HCT116 (cell line): ENCODE data around the gene ZNF584. TPM values are rescaled to one million over a fixed set of nuclear protein-coding genes. Genes with fewer than 3 reads are reported as not detected.

ENCODE experiments used
- ATAC-seq: fragments of 200-7000 bp; cut with Tn5 transposase; 2 replicates; pipeline ENCODE4 v1.9.1; 2020; ENCODE audit warnings: mild to moderate bottlenecking, moderate library complexity
- BruUV-seq: library from RNA; stranded (reverse); fragments of 400-500 nt; replicated peaks from 2 replicates; lab custom pipeline; 2021; lab: Mats Ljungman, UMichigan
- CTCF ChIA-PET: fragments of 300-600 bp; sonication (Branson Sonifier 250); formaldehyde crosslinking; loops from one replicate; lab custom pipeline; 2021; ENCODE audit warnings: antibody characterized with exemption; lab: Charles Lee
- POLR2A ChIA-PET: fragments of 300-600, 350-600 bp; sonication (Branson Sonifier 250); formaldehyde crosslinking; loops from one replicate; lab custom pipeline; 2021; ENCODE audit warnings: antibody characterized with exemption; lab: Charles Lee
- RAD21 ChIA-PET, 2 experiments: fragments of 300-600 bp; sonication (Branson Sonifier 250); formaldehyde crosslinking; loops; one replicate each; lab custom pipeline; 2023; ENCODE audit warnings: low total read pairs in 2 of 2; ENCODE audit not compliant: uncharacterized antibody in 2 of 2, unreplicated experiment in 2 of 2, low non-redundant PET in 1 of 2; lab: Charles Lee
- DNase-seq: peaks from one replicate; pipeline ENCODE4 v3.0.0-alpha.2; 2010; ENCODE audit warnings: low read depth, low spot score
- H2AFZ ChIP-seq: fragments of 200-600 bp; shearing (Covaris generic), sonication (generic); 2 replicates; pipeline ENCODE4 v1.6.1; 2017; ENCODE audit warnings: low read depth, mixed run types, mixed read lengths, antibody characterized with exemption, low read length; ENCODE audit not compliant: poor library complexity, severe bottlenecking
- H3K27ac ChIP-seq: 2 replicates; pipeline ENCODE4 v1.5.1; 2012; ENCODE audit warnings: low read depth, low read length
- H3K27me3 ChIP-seq: fragments of 200-600 bp; sonication (generic); 2 replicates; pipeline ENCODE4 v1.6.1; 2016; ENCODE audit warnings: mixed run types, low read length, mixed read lengths; ENCODE audit not compliant: insufficient read depth
- H3K36me3 ChIP-seq, 2 experiments: fragments of 200-500 bp in 1 of 2; fragments of 200-600 bp in 1 of 2; sonication (Bioruptor generic) in 1 of 2; sonication (generic) in 1 of 2; 2 replicates each; pipeline versions ENCODE4 v1.5.1 to v1.6.1; 2014 to 2016; ENCODE audit warnings: low read length in 2 of 2, inconsistent platforms in 1 of 2, mixed read lengths in 1 of 2, mixed run types in 1 of 2; ENCODE audit not compliant: insufficient read depth in 2 of 2, control insufficient read depth in 1 of 2
- H3K4me1 ChIP-seq, 2 experiments: fragments of 200-600 bp in 1 of 2; sonication (generic) in 1 of 2; 2 replicates each; pipeline versions ENCODE4 v1.5.1 to v1.6.1; 2012 to 2017; ENCODE audit warnings: low read length in 2 of 2, inconsistent platforms in 1 of 2, mild to moderate bottlenecking in 1 of 2, mixed read lengths in 1 of 2, mixed run types in 1 of 2, moderate library complexity in 1 of 2; ENCODE audit not compliant: insufficient read depth in 2 of 2, control insufficient read depth in 1 of 2
- H3K4me2 ChIP-seq: fragments of 200-600 bp; sonication (generic); 2 replicates; pipeline ENCODE4 v1.6.1; 2017; ENCODE audit warnings: mixed run types, low read length, mixed read lengths
- H3K4me3 ChIP-seq, 2 experiments: fragments of 200-600 bp in 1 of 2; sonication (generic) in 1 of 2; replicated peaks in 1 of 2; 2 replicates each; pipeline ENCODE4 v1.5.1; 2011 to 2016; ENCODE audit warnings: low read length in 2 of 2, control low read depth in 1 of 2, low read depth in 1 of 2, mild to moderate bottlenecking in 1 of 2, mixed read lengths in 1 of 2, mixed run types in 1 of 2
- H3K79me2 ChIP-seq: fragments of 200-600 bp; sonication (generic); 2 replicates; pipeline ENCODE4 v1.6.1; 2017; ENCODE audit warnings: mild to moderate bottlenecking, mixed run types, low read length, moderate library complexity, mixed read lengths; ENCODE audit not compliant: insufficient read depth
- H3K9ac ChIP-seq: fragments of 200-600 bp; sonication (generic); 2 replicates; pipeline ENCODE4 v1.6.1; 2016; ENCODE audit warnings: low read length, mixed read lengths
- H3K9me2 ChIP-seq: fragments of 200-600 bp; sonication (generic), shearing (Covaris generic); 2 replicates; pipeline ENCODE4 v1.6.1; 2017; ENCODE audit warnings: mixed run types, mild to moderate bottlenecking, moderate library complexity; ENCODE audit not compliant: insufficient read depth
- H3K9me3 ChIP-seq, 2 experiments: fragments of 200-500 bp in 1 of 2; fragments of 200-600 bp in 1 of 2; sonication (Bioruptor generic) in 1 of 2; sonication (generic) in 1 of 2; 2 replicates each; pipeline ENCODE4 v1.6.1; 2014 to 2017; ENCODE audit warnings: low read length in 2 of 2, mixed read lengths in 2 of 2, inconsistent platforms in 1 of 2, low read depth in 1 of 2, mild to moderate bottlenecking in 1 of 2, mixed run types in 1 of 2, moderate library complexity in 1 of 2; ENCODE audit not compliant: control insufficient read depth in 1 of 2, insufficient read depth in 1 of 2
- H4K20me1 ChIP-seq: fragments of 200-600 bp; sonication (generic), shearing (Covaris generic); 2 replicates; pipeline ENCODE4 v1.6.1; 2017; ENCODE audit warnings: mixed run types, mild to moderate bottlenecking, moderate library complexity; ENCODE audit not compliant: insufficient read depth
- CBX3 ChIP-seq: IDR thresholded peaks from 2 replicates; pipeline ENCODE4 v1.6.1; 2012; ENCODE audit warnings: low read depth
- POLR2AphosphoS5 ChIP-seq: IDR thresholded peaks from 2 replicates; pipeline ENCODE4 v1.6.1; 2011; ENCODE audit warnings: mild to moderate bottlenecking, low read depth, low read length, moderate library complexity
- RAD21 ChIP-seq: IDR thresholded peaks from 2 replicates; pipeline ENCODE4 v1.6.1; 2012; ENCODE audit warnings: low read depth, mild to moderate bottlenecking
- TCF7L2 ChIP-seq: IDR thresholded peaks from 2 replicates; pipeline ENCODE4 v1.7.0; 2011; ENCODE audit warnings: borderline replicate concordance, inconsistent platforms; ENCODE audit not compliant: insufficient read depth, insufficient read length; ENCODE audit errors: extremely low read depth
- intact Hi-C: fragments of 100-400 bp; cut with micrococcal nuclease; formaldehyde crosslinking; loops from 2 replicates; pipeline ENCODE4 v1.10.0; 2022
- total RNA-seq: library from RNA; stranded (reverse); gene quantifications from one replicate; pipeline ENCODE4 v1.2.1, GENCODE V29; 2021; ENCODE audit not compliant: unreplicated experiment
- TF ChIP-seq, protein P1 (sequence below): IDR thresholded peaks from 2 replicates; pipeline ENCODE4 v1.6.1; 2012
- TF ChIP-seq, protein P2 (sequence below): IDR thresholded peaks from 2 replicates; pipeline ENCODE4 v1.6.1; 2012; ENCODE audit warnings: low read depth

Gene ZNF584
- total RNA-seq, 1 experiment from 2014 or later = 25.8 TPM

DNA sequence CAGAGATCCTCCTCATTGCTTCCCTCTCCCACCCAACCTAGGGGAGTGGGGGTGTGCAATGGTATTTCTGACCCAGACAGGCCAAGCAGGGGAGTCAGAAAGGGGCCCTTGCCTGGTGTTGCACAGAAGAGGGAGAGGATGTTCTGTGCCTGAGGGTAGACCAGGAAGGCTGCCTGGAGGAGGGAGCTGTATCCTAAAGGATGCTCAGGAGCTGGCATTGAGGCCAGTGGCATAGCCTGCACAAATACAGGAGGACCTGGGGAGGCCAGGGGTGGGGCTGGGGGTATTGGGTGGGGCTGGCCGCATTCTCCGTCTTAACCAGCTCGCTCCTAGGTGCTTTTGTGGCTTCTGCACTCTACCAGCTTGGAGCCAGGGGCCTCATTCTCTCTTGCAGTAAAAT lies 8.5 kb upstream of the ZNF584 start (continued):
- TF ChIP-seq RAD21 = no peak
- TF ChIP-seq, protein P1, sequence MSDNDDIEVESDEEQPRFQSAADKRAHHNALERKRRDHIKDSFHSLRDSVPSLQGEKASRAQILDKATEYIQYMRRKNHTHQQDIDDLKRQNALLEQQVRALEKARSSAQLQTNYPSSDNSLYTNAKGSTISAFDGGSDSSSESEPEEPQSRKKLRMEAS = no peak
- TF ChIP-seq POLR2AphosphoS5 = no peak
- no peak for TF ChIP-seq CBX3
- no peak for TF ChIP-seq TCF7L2

DNA sequence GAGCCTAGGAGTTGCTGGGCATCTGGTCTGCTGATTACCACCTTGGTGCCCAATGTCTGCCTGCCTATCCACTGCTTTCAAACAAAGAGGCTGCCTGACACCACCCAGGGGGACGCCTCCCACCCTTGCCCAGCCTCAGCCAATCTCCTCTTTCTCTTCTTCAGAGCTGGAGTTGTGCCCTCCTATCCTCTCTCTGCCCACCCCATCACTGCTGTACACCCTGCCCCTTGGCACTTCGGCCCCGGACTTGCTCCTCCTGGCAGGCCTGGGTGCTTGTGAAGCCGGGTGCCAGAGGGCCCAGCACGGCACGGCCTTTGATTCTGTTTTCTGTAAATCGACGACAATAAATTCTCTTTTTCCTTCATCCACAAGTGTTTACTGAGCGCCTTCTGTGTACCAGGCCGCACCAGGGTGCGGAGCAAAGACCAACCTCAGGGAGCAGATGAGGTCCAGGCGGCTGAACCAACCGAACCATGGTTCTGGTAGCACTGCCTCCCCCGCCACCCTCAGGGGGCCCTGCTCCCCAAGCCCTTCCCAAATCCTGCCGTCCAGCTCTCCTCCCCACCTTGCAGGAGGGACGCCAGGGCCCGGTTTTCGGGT lies 8.0 kb upstream of the ZNF584 start:
- H3K79me2 ChIP-seq = peaks cover 15% of the 10 kb centered on the region
- H3K4me2 ChIP-seq = peak overlapping the region; percentile 97
- peaks cover 16 to 27% of the 10 kb centered on the region in 2 experiments for H3K4me1 ChIP-seq
- ChIA-PET CTCF (no interaction called here), POLR2A (no interaction called here), RAD21 (no interaction called here)
- no peak overlapping the region for H2AFZ ChIP-seq
- no peaks in the 10 kb centered on the region for H3K9me3 ChIP-seq
- TF ChIP-seq POLR2AphosphoS5 = no peak
- TF ChIP-seq, protein P2, sequence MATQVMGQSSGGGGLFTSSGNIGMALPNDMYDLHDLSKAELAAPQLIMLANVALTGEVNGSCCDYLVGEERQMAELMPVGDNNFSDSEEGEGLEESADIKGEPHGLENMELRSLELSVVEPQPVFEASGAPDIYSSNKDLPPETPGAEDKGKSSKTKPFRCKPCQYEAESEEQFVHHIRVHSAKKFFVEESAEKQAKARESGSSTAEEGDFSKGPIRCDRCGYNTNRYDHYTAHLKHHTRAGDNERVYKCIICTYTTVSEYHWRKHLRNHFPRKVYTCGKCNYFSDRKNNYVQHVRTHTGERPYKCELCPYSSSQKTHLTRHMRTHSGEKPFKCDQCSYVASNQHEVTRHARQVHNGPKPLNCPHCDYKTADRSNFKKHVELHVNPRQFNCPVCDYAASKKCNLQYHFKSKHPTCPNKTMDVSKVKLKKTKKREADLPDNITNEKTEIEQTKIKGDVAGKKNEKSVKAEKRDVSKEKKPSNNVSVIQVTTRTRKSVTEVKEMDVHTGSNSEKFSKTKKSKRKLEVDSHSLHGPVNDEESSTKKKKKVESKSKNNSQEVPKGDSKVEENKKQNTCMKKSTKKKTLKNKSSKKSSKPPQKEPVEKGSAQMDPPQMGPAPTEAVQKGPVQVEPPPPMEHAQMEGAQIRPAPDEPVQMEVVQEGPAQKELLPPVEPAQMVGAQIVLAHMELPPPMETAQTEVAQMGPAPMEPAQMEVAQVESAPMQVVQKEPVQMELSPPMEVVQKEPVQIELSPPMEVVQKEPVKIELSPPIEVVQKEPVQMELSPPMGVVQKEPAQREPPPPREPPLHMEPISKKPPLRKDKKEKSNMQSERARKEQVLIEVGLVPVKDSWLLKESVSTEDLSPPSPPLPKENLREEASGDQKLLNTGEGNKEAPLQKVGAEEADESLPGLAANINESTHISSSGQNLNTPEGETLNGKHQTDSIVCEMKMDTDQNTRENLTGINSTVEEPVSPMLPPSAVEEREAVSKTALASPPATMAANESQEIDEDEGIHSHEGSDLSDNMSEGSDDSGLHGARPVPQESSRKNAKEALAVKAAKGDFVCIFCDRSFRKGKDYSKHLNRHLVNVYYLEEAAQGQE = no peak
- BruUV-seq = no TSS peak
- H3K36me3 ChIP-seq = no peaks in the 10 kb centered on the region
- peak overlapping the region; percentile 55 for H3K9ac ChIP-seq
- no peaks in the 10 kb centered on the region for H3K27me3 ChIP-seq
- H4K20me1 ChIP-seq = no peaks in the 10 kb centered on the region
- H3K9me2 ChIP-seq = no peaks in the 10 kb centered on the region
- no peak for DNase-seq
- H3K27ac ChIP-seq = peak overlapping the region; percentile 60; the same call in 1 of the 2 replicates
- peak overlapping the region; percentile 45 to 83 for H3K4me3 ChIP-seq
- no peak for ATAC-seq
- intact Hi-C loops = no loop called here
